ENCODE measurements around the gene PELI1.

DNA sequence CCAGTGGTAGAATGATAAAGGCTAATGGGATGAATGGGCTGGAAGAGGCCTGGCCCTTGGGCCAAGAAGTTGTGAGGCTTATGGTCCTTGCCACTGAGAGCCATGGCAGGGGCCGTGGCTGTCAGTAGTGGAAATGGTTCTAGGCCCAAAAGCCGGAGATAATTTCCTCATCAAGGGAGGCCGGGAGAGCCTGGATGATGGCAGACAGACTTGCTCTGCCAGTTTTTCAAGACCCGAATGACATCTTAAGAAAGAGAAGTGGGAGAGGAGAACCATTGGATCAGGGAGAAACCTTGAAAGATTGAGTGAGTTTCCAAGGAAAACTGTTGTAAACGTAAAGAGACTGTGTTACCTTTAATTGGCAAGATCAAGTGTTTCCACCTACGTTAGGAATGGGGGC, 78.7 kb downstream of the PELI1 start:
- TF ChIP-seq CTCF (IDR thresholded peaks at IDR 0.05) (no peak), POLR2AphosphoS5 (IDR thresholded peaks at IDR 0.05) (no peak), POLR2A (IDR thresholded peaks at IDR 0.05; ENCODE audit: low read depth) (no peak), EP300 (IDR thresholded peaks at IDR 0.05) (no peak)
